Neural crest cell (in vitro differentiated cells): ENCODE data around the gene TIA1. TPM values are rescaled to one million over a fixed set of nuclear protein-coding genes. Genes with fewer than 3 reads are reported as not detected.

Source experiments
- DNase-seq: peaks from one replicate; pipeline ENCODE4 v3.0.0; 2021; ENCODE audit warnings: low read depth, mixed read lengths, low spot score
- H3K27ac Mint-ChIP-seq: one replicate; pipeline ENCODE4 v1.8.0; 2021; ENCODE audit warnings: mild to moderate bottlenecking, mixed read lengths; ENCODE audit not compliant: unreplicated experiment
- H3K27me3 Mint-ChIP-seq: 2 replicates; pipeline ENCODE4 v1.8.0; 2021; ENCODE audit warnings: low read depth, mild to moderate bottlenecking, mixed read lengths
- H3K36me3 Mint-ChIP-seq: 2 replicates; pipeline ENCODE4 v1.8.0; 2021; ENCODE audit warnings: low read depth, mild to moderate bottlenecking, mixed read lengths
- H3K4me1 Mint-ChIP-seq: 2 replicates; pipeline ENCODE4 v1.8.0; 2021; ENCODE audit warnings: mixed read lengths
- H3K4me3 Mint-ChIP-seq: one replicate; pipeline ENCODE4 v1.8.0; 2021; ENCODE audit warnings: mild to moderate bottlenecking, mixed read lengths
- H3K9me3 Mint-ChIP-seq: 2 replicates; pipeline ENCODE4 v1.8.0; 2021; ENCODE audit warnings: mixed read lengths
- CTCF ChIP-seq: fragments of 200-600 bp; sonication (generic); conservative IDR thresholded peaks from 2 replicates; pipeline ENCODE4 v1.5.0; 2021; ENCODE audit warnings: antibody characterized with exemption, mild to moderate bottlenecking
- microRNA-seq: library from miRNA; unstranded; fragments of <30 nt; microRNA quantifications from one replicate; pipeline ENCODE4, GENCODE V29; 2020
- total RNA-seq: library from RNA; stranded (reverse); gene quantifications from 2 replicates; pipeline ENCODE4 v1.2.1, GENCODE V29; 2021

TIA1 gene
- total RNA-seq, 1 donor from 2014 or later: 287 TPM

- Mint-ChIP-seq H3K9me3 (no peaks in the 10 kb centered on the region), H3K27ac (no peak overlapping the region), H3K27me3 (no peaks in the 10 kb centered on the region), H3K36me3 (peaks cover 10% of the 10 kb centered on the region), H3K4me3 (no peak overlapping the region), H3K4me1 (no peaks in the 10 kb centered on the region)
- no peak for TF ChIP-seq CTCF
- no peak for DNase-seq
Observed at GRCh38 chr2:70161069-70161534, 87.3 kb downstream of the TIA1 start.

- H3K27me3 Mint-ChIP-seq: no peaks in the 10 kb centered on the region
- DNase-seq: no peak
Observed at GRCh38 chr2:70160545-70160944, 87.9 kb downstream of the TIA1 start.

More at GRCh38 chr2:70160545-70160944, 87.9 kb downstream of the TIA1 start:
- Mint-ChIP-seq H3K27ac (no peak overlapping the region), H3K9me3 (no peaks in the 10 kb centered on the region), H3K4me3 (no peak overlapping the region), H3K36me3 (peaks cover 9% of the 10 kb centered on the region), H3K4me1 (no peaks in the 10 kb centered on the region)
- TF ChIP-seq CTCF: no peak

Small RNA genes lying within 50 kb of the gene (microRNA-seq; reads per million reads assigned to microRNA genes)
- gene MIR1285-2: not detected

Other genes with a start within 250 kb of the TIA1 start
- gene PCBP1, start 161.2 kb downstream of the TIA1 start, total RNA-seq: 365 and 382 TPM in 2 replicates
- 19.5 and 20.7 TPM in 2 replicates for gene C2orf42, start 57.6 kb downstream of the TIA1 start, total RNA-seq
- gene PCYOX1, start 9.5 kb upstream of the TIA1 start, total RNA-seq: 64.6 and 70.2 TPM in 2 replicates
- gene SNRPG, start 45.1 kb upstream of the TIA1 start, total RNA-seq: 291 and 311 TPM in 2 replicates
- gene FAM136A, start 53.4 kb upstream of the TIA1 start, total RNA-seq: 76.9 and 79.1 TPM in 2 replicates